Measurements from ENCODE around the gene DYNLL2. TPM values are rescaled to one million over a fixed set of nuclear protein-coding genes. Genes with fewer than 3 reads are reported as not detected.

DYNLL2 gene
- total RNA-seq, 4 donors from 2014 or later, result 6.1 to 37.8 (median 23.2) TPM

DNA sequence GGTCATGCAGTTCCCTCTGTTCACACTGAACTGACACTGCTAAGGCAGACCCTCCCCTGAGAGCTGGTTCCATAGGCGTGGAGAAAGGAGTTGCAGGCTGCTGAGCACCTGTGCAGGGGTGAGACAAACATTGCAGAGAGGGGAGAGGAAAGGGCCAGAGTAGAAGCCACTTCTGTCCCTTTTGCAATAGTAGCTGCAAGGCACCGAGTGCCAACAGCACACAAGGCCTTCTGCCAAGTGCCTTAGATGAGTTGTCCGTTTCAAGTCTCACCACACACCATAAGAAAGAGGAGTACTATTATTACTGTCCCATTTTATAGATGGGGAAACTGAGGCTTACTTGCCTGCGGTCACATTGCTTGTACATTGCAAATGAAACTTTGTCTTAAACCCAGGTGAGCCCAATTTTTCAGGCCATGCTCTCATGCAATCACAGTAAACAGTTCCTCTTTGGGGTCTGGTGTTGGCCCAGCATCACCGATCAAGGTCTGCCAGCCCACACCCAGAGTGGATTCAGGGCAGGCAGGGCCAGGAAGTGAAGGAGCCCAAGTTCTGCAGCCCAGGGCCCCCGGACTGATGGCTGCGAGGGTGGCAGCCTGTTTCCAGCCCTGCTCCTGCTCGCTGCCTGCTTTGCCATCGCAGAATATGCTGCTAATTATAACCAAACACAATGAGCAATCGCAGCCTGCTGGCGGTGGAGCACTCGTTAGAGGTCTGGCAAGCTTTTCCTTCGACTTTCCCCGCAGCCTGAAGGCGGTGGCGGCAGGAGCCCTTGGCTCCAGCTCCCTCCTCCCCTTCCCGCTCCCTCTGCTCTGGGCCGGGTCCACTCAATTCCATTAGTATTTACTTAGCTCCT is 36.8 kb upstream of the DYNLL2 start:
- Histone ChIP-seq H3K36me3 (no peaks in the 10 kb centered on the region), H3K27ac (no peak overlapping the region), H3K27me3 (no peaks in the 10 kb centered on the region), H3K9me3 (no peaks in the 10 kb centered on the region), H3K4me1 (no peaks in the 10 kb centered on the region), H3K4me3 (no peak overlapping the region)
- intact Hi-C loops (cut with DNase I; ENCODE audit: low total_unique reads), result no loop called here
- DNase-seq, result no peak
- no peak for TF ChIP-seq POLR2A (IDR thresholded peaks at IDR 0.05)
- TF ChIP-seq, protein P1, sequence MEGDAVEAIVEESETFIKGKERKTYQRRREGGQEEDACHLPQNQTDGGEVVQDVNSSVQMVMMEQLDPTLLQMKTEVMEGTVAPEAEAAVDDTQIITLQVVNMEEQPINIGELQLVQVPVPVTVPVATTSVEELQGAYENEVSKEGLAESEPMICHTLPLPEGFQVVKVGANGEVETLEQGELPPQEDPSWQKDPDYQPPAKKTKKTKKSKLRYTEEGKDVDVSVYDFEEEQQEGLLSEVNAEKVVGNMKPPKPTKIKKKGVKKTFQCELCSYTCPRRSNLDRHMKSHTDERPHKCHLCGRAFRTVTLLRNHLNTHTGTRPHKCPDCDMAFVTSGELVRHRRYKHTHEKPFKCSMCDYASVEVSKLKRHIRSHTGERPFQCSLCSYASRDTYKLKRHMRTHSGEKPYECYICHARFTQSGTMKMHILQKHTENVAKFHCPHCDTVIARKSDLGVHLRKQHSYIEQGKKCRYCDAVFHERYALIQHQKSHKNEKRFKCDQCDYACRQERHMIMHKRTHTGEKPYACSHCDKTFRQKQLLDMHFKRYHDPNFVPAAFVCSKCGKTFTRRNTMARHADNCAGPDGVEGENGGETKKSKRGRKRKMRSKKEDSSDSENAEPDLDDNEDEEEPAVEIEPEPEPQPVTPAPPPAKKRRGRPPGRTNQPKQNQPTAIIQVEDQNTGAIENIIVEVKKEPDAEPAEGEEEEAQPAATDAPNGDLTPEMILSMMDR (IDR thresholded peaks at IDR 0.05), result no peak

DNA sequence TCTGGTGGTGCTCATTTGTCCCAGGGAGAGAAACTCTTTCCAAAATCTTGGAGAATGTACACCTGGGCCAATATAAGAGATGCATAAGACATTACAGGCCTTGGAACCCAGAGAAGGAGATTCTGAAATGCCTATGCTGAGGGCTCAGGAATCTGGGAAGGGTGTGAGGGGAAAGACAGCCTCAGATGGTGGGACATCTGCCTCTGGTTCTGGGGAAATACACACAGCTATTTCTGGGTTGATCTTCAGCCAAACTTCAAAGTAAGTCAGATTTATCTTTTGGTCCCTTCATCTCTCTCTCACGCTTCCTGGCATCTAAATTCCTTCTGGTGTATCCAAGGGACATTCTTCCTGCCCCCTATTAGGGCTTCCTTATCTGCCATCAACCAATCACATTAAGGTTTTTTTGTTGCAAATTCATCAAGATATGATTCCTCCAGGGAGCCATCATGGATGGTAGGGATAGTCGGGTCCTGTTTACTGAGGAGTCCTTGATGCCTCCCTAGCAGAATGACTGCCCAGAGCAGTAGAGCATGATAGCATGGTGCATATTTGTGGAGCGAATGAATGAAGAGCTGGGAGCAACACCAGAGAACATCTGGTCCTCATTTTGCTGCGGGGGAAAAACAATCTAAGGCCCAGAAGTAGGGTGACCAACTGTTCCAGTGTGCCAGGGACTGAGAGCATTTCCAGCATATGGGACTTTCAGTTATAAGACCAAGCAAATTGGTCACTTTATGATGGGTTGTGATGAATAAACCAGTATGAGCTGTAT is 35.7 kb upstream of the DYNLL2 start:
- Histone ChIP-seq H3K27ac (no peak overlapping the region), H3K36me3 (no peaks in the 10 kb centered on the region), H3K27me3 (no peaks in the 10 kb centered on the region), H3K4me3 (no peak overlapping the region), H3K9me3 (no peaks in the 10 kb centered on the region), H3K4me1 (no peaks in the 10 kb centered on the region)
- intact Hi-C loops (cut with DNase I; ENCODE audit: low total_unique reads), result no loop called here
- DNase-seq, result no peak
- TF ChIP-seq, protein P1 (IDR thresholded peaks at IDR 0.05), result no peak
- no peak for TF ChIP-seq POLR2A (IDR thresholded peaks at IDR 0.05)

DNA sequence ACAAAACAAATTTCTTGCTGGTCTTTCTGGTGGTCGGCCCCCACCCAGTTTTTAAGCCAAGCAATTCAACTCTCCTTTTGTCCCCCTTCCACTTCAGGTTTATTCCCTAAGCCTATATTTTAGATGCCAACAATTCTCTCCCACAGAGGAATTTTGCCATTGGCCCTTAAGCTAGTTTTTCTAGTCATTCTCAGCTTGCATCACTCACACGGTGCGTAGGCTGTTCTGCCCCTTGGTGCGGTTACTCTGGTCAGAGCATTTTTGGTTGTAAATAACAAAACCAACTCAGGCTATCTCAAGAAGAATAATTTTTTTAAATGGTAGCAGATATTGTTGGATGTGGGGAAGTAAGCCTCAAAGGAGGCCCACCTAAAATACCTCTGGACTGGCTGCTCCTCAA is 33.7 kb upstream of the DYNLL2 start:
- H3K27me3 ChIP-seq, result no peaks in the 10 kb centered on the region
- no peak overlapping the region for H3K27ac ChIP-seq
- no peak overlapping the region for H3K4me3 ChIP-seq
- TF ChIP-seq, protein P1 (IDR thresholded peaks at IDR 0.05), result no peak
- H3K4me1 ChIP-seq, result no peaks in the 10 kb centered on the region
- H3K9me3 ChIP-seq, result no peaks in the 10 kb centered on the region
- intact Hi-C loops (cut with DNase I; ENCODE audit: low total_unique reads), result no loop called here
- H3K36me3 ChIP-seq, result no peaks in the 10 kb centered on the region
- DNase-seq, result no peak

DNA sequence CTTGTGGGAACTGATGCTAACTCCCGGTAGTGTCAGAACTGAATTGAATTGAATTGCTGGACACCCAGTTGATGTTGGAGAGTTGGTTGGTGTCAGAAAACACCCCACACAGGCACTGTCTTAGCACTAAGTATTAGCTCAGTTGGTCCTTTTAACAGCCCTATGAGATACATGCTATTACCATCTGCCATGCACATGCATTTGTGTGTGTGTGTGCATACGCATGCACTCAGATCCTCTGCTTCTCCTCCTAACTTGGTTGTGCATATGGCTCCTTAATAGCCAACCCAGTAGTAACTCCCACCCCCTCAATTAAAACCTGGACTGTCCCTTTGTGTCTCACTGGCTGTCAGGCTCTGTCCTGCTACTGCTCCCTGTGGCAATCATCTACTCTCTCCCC is 32.3 kb upstream of the DYNLL2 start:
- DNase-seq, result no peak
- Histone ChIP-seq H3K27ac (no peak overlapping the region), H3K4me1 (no peaks in the 10 kb centered on the region), H3K4me3 (no peak overlapping the region), H3K36me3 (no peaks in the 10 kb centered on the region), H3K27me3 (no peaks in the 10 kb centered on the region), H3K9me3 (no peaks in the 10 kb centered on the region)
- TF ChIP-seq, protein P1 (IDR thresholded peaks at IDR 0.05), result no peak
- no peak for TF ChIP-seq POLR2A (IDR thresholded peaks at IDR 0.05)
- intact Hi-C loops (cut with DNase I; ENCODE audit: low total_unique reads), result no loop called here

DNA sequence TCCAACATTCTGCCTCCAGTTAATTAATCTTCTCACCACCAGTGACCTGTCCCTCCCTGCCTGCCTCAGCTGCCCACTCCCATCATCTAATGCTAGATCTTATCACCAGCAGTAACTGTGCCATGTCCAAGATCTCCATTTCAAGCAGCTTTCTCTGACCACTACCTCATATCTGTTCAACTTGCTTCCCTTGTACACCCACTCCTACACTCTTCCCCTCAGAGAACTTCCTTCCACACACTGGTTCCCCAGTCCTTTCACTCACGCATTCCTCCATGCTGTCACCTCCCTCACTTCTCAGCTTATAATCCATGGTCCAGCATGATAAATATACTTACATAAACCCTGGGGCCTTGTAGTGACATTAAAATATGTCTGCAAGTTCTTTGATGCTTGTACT is 31.8 kb upstream of the DYNLL2 start:
- Histone ChIP-seq H3K9me3 (no peaks in the 10 kb centered on the region), H3K4me1 (no peaks in the 10 kb centered on the region), H3K27me3 (no peaks in the 10 kb centered on the region), H3K4me3 (no peak overlapping the region), H3K27ac (no peak overlapping the region), H3K36me3 (no peaks in the 10 kb centered on the region)
- intact Hi-C loops (cut with DNase I; ENCODE audit: low total_unique reads), result no loop called here
- DNase-seq, result no peak
- TF ChIP-seq POLR2A (IDR thresholded peaks at IDR 0.05), result no peak
- TF ChIP-seq, protein P1 (IDR thresholded peaks at IDR 0.05), result no peak

Measured in uterus (tissue), 4 donors.